Measurements from ENCODE around the gene ZNF628.

The ZNF628 gene

GRCh38 chr19:55465460-55466240 lies 10.8 kb upstream of the ZNF628 start:
- DNase-seq: no peak

- no peak for DNase-seq
Observed at GRCh38 chr19:55466241-55466614, 10.2 kb upstream of the ZNF628 start.

GRCh38 chr19:55467236-55468053 lies 9.0 kb upstream of the ZNF628 start:
- DNase-seq: peak; percentile 48

GRCh38 chr19:55468054-55468393 lies 8.4 kb upstream of the ZNF628 start:
- no peak for DNase-seq

- DNase-seq: no peak
Observed at GRCh38 chr19:55471266-55471665, 5.2 kb upstream of the ZNF628 start.

- no peak for DNase-seq
Observed at GRCh38 chr19:55472463-55472862, 4.0 kb upstream of the ZNF628 start.

GRCh38 chr19:55473225-55474012 lies 3.0 kb upstream of the ZNF628 start:
- no peak for DNase-seq

- no peak for DNase-seq
Observed at GRCh38 chr19:55474269-55475265, 1.9 kb upstream of the ZNF628 start.

- DNase-seq: no peak
Observed at GRCh38 chr19:55477905-55478304, 1.5 kb downstream of the ZNF628 start.

GRCh38 chr19:55478364-55478763 lies 1.9 kb downstream of the ZNF628 start:
- no peak for DNase-seq

GRCh38 chr19:55479045-55479444 lies 2.6 kb downstream of the ZNF628 start:
- no peak for DNase-seq

- DNase-seq: no peak
Observed at GRCh38 chr19:55479451-55480230, 3.2 kb downstream of the ZNF628 start.

- DNase-seq: no peak
Observed at GRCh38 chr19:55481148-55481793, 4.9 kb downstream of the ZNF628 start.

- no peak for DNase-seq
Observed at GRCh38 chr19:55481794-55482155, 5.4 kb downstream of the ZNF628 start.

GRCh38 chr19:55482156-55482961 lies 5.9 kb downstream of the ZNF628 start:
- DNase-seq: no peak

- DNase-seq: no peak
Observed at GRCh38 chr19:55482967-55483705, 6.7 kb downstream of the ZNF628 start.

GRCh38 chr19:55483706-55484592 lies 7.5 kb downstream of the ZNF628 start:
- DNase-seq: no peak

Measured in activated effector memory CD4-positive, alpha-beta T cell treated with Interleukin-2 at 50 U/mL for 16 hours (primary cell).